H1 (cell line): Measurements from ENCODE around the gene CALD1. TPM values are rescaled to one million over a fixed set of nuclear protein-coding genes. Genes with fewer than 3 reads are reported as not detected.

ENCODE experiments used
- CTCF ChIA-PET: fragments of 300-600 bp; sonication (Branson Sonifier 250); formaldehyde crosslinking; loops from one replicate; lab custom pipeline; 2021; ENCODE audit not compliant: partially characterized antibody; lab: Charles Lee
- POLR2A ChIA-PET: fragments of 300-600 bp; sonication (Branson Sonifier 250); formaldehyde crosslinking; loops from one replicate; lab custom pipeline; 2021; ENCODE audit warnings: inconsistent platforms; ENCODE audit not compliant: partially characterized antibody; lab: Charles Lee
- DNase-seq, 2 experiments: peaks; one replicate each; pipeline versions ENCODE4 v3.0.0 to v3.0.0-alpha.2; 2010 to 2022; ENCODE audit warnings: low spot score in 2 of 2, low read depth in 1 of 2, mixed read lengths in 1 of 2
- FAIRE-seq: peaks from 2 replicates; lab custom pipeline; 2011; peaks lifted over from hg19 to GRCh38; lab: Jason Lieb, UNC
- H2AFZ ChIP-seq: 2 replicates; pipeline ENCODE4 v1.8.1; 2012; ENCODE audit warnings: low read length, inconsistent platforms
- H2AK5ac ChIP-seq: 2 replicates; pipeline ENCODE4 v1.6.1; 2013; ENCODE audit warnings: low read depth, low read length
- H2BK120ac ChIP-seq: replicated peaks from 2 replicates; pipeline ENCODE3; 2013; ENCODE audit warnings: low read depth, low read length, inconsistent platforms
- H2BK12ac ChIP-seq: 2 replicates; pipeline ENCODE4 v1.6.1; 2013; ENCODE audit warnings: low read depth, low read length
- H2BK15ac ChIP-seq: 2 replicates; pipeline ENCODE4 v1.6.1; 2013; ENCODE audit warnings: low read length
- H2BK20ac ChIP-seq: 2 replicates; pipeline ENCODE4 v1.6.1; 2013; ENCODE audit warnings: low read length
- H2BK5ac ChIP-seq: 2 replicates; pipeline ENCODE4 v1.6.1; 2013; ENCODE audit warnings: low read depth, low read length
- H3K14ac ChIP-seq: 2 replicates; pipeline ENCODE4 v1.6.1; 2013; ENCODE audit warnings: inconsistent platforms; ENCODE audit not compliant: insufficient read length
- H3K18ac ChIP-seq: 2 replicates; pipeline ENCODE4 v1.6.1; 2013; ENCODE audit warnings: low read length; ENCODE audit errors: extremely low read depth
- H3K23ac ChIP-seq: 2 replicates; pipeline ENCODE4 v1.6.1; 2013; ENCODE audit warnings: inconsistent platforms; ENCODE audit not compliant: insufficient read length
- H3K23me2 ChIP-seq: 2 replicates; pipeline ENCODE4 v1.6.1; 2013; ENCODE audit warnings: low read depth, low read length
- H3K27ac ChIP-seq: 2 replicates; pipeline ENCODE4 v1.6.1; 2011; ENCODE audit warnings: low read depth, low read length, inconsistent platforms
- H3K27me3 ChIP-seq, 4 experiments: replicated peaks in 1 of 4; 1 replicate in 1 of 4; 2 replicates in 3 of 4; pipeline versions ENCODE4 v1.6.1 to v1.8.1; 2011 to 2013; ENCODE audit warnings: low read length in 3 of 4, mild to moderate bottlenecking in 3 of 4, inconsistent platforms in 2 of 4, mixed read lengths in 2 of 4, moderate library complexity in 1 of 4; ENCODE audit not compliant: control insufficient read depth in 3 of 4, insufficient read depth in 3 of 4; ENCODE audit errors: extremely low read depth in 1 of 4
- H3K36me3 ChIP-seq, 4 experiments: 2 replicates each; pipeline versions ENCODE4 v1.6.1 to v1.8.1; 2011 to 2013; ENCODE audit warnings: mild to moderate bottlenecking in 4 of 4, low read length in 3 of 4, moderate library complexity in 2 of 4, control low read depth in 1 of 4, inconsistent platforms in 1 of 4; ENCODE audit not compliant: insufficient read depth in 4 of 4, control insufficient read depth in 2 of 4
- H3K4ac ChIP-seq: replicated peaks from 2 replicates; pipeline ENCODE3; 2013; ENCODE audit warnings: low read length, low read depth, mixed read lengths, inconsistent platforms; ENCODE audit not compliant: insufficient read length
- H3K4me1 ChIP-seq, 4 experiments: replicated peaks in 1 of 4; 1 replicate in 1 of 4; 2 replicates in 3 of 4; pipeline versions ENCODE4 v1.6.1 to v1.8.1; 2011 to 2013; ENCODE audit warnings: low read length in 3 of 4, inconsistent platforms in 2 of 4, mixed read lengths in 1 of 4; ENCODE audit not compliant: insufficient read depth in 4 of 4, control insufficient read depth in 3 of 4
- H3K4me2 ChIP-seq, 2 experiments: 2 replicates each; pipeline versions ENCODE4 v1.6.1 to v1.8.1; 2011 to 2013; ENCODE audit warnings: low read depth in 2 of 2, low read length in 2 of 2, control low read depth in 1 of 2, inconsistent platforms in 1 of 2, mild to moderate bottlenecking in 1 of 2; ENCODE audit not compliant: insufficient read depth in 1 of 2
- H3K4me3 ChIP-seq, 4 experiments: fragments of 200-600, 300-600 bp in 1 of 4; sonication (generic), shearing (Covaris generic), sonication (Bioruptor Twin) in 1 of 4; 2 replicates each; pipeline versions ENCODE4 v1.5.1 to v1.8.1; 2011 to 2016; ENCODE audit warnings: low read length in 4 of 4, low read depth in 3 of 4, control low read depth in 2 of 4, inconsistent platforms in 2 of 4, mild to moderate bottlenecking in 2 of 4, mixed read lengths in 1 of 4, moderate library complexity in 1 of 4; ENCODE audit not compliant: insufficient read depth in 2 of 4; ENCODE audit errors: extremely low read depth in 1 of 4
- H3K56ac ChIP-seq: replicated peaks from 2 replicates; pipeline ENCODE3; 2013; ENCODE audit warnings: low read depth, mild to moderate bottlenecking, mixed read lengths, low read length, inconsistent platforms; ENCODE audit not compliant: insufficient read length
- H3K79me1 ChIP-seq: 2 replicates; pipeline ENCODE4 v1.6.1; 2013; ENCODE audit warnings: low read depth, low read length, control low read depth
- H3K79me2 ChIP-seq, 2 experiments: 2 replicates each; pipeline versions ENCODE4 v1.6.1 to v1.8.1; 2012 to 2013; ENCODE audit warnings: low read length in 2 of 2, mild to moderate bottlenecking in 2 of 2, inconsistent platforms in 1 of 2; ENCODE audit not compliant: insufficient read depth in 2 of 2, control insufficient read depth in 1 of 2
- H3K9ac ChIP-seq, 4 experiments: replicated peaks in 1 of 4; 1 replicate in 1 of 4; 2 replicates in 3 of 4; pipeline versions ENCODE4 v1.6.1 to v1.8.1; 2011 to 2013; ENCODE audit warnings: low read depth in 3 of 4, low read length in 3 of 4, control low read depth in 2 of 4, mild to moderate bottlenecking in 2 of 4, moderate library complexity in 2 of 4, inconsistent platforms in 1 of 4; ENCODE audit errors: extremely low read depth in 1 of 4
- H3K9me3 ChIP-seq, 2 experiments: 2 replicates each; pipeline versions ENCODE4 v1.6.1 to v1.8.1; 2012 to 2013; ENCODE audit warnings: mild to moderate bottlenecking in 2 of 2, moderate library complexity in 2 of 2, control low read depth in 1 of 2, inconsistent platforms in 1 of 2, low read depth in 1 of 2, low read length in 1 of 2, mixed read lengths in 1 of 2; ENCODE audit not compliant: insufficient read depth in 2 of 2
- H4K20me1 ChIP-seq, 2 experiments: replicated peaks in 1 of 2; 2 replicates each; pipeline versions ENCODE3 to v1.8.1; 2011 to 2013; ENCODE audit warnings: inconsistent platforms in 2 of 2, low read length in 2 of 2, mild to moderate bottlenecking in 1 of 2; ENCODE audit not compliant: insufficient read depth in 2 of 2, control insufficient read depth in 1 of 2
- H4K5ac ChIP-seq: 2 replicates; pipeline ENCODE4 v1.6.1; 2013; ENCODE audit warnings: low read length, low read depth, mixed read lengths, inconsistent platforms; ENCODE audit not compliant: insufficient read length
- H4K8ac ChIP-seq: 2 replicates; pipeline ENCODE4 v1.8.0; 2013; ENCODE audit warnings: mild to moderate bottlenecking, moderate library complexity, low read length, inconsistent platforms; ENCODE audit not compliant: insufficient read depth; ENCODE audit errors: extremely low read depth
- H4K91ac ChIP-seq: replicated peaks from 2 replicates; pipeline ENCODE3; 2013; ENCODE audit warnings: low read length, mixed read lengths, inconsistent platforms; ENCODE audit not compliant: insufficient read length
- BACH1 ChIP-seq: IDR thresholded peaks from 2 replicates; pipeline ENCODE4 v1.6.1; 2012; ENCODE audit warnings: low read length, improper control_type of control experiment
- CBX5 ChIP-seq: fragments of 300-800, 300-1000 bp; sonication (generic); IDR thresholded peaks from 2 replicates; pipeline ENCODE4 v1.7.1; 2016; ENCODE audit warnings: antibody characterized with exemption, low read length, low read depth
- CEBPB ChIP-seq: IDR thresholded peaks from 2 replicates; pipeline ENCODE4 v1.6.1; 2012; ENCODE audit warnings: low read depth, low read length
- CTCF ChIP-seq, 3 experiments: IDR thresholded peaks; 1 replicate in 2 of 3; 2 replicates in 1 of 3; pipeline versions ENCODE4 v1.5.1 to v1.6.1; 2011; ENCODE audit warnings: low read length in 3 of 3, mild to moderate bottlenecking in 3 of 3, inconsistent platforms in 2 of 3, low read depth in 1 of 3, moderate library complexity in 1 of 3; ENCODE audit not compliant: insufficient read depth in 1 of 3; ENCODE audit errors: control extremely low read depth in 1 of 3
- E2F6 ChIP-seq: IDR thresholded peaks from 2 replicates; pipeline ENCODE4 v1.6.1; 2012; ENCODE audit warnings: inconsistent platforms
- KDM1A ChIP-seq: fragments of 200-600, 300-600 bp; sonication (generic); IDR thresholded peaks from 2 replicates; pipeline ENCODE4 v1.7.1; 2016; ENCODE audit warnings: mild to moderate bottlenecking, low read length, borderline replicate concordance
- POU5F1 ChIP-seq: IDR thresholded peaks from 2 replicates; pipeline ENCODE4 v1.6.1; 2011; ENCODE audit warnings: low read depth, mild to moderate bottlenecking, low read length, moderate library complexity
- RXRA ChIP-seq: IDR thresholded peaks from 2 replicates; pipeline ENCODE4 v1.6.1; 2011; ENCODE audit warnings: low read depth, mild to moderate bottlenecking, low read length, moderate library complexity; ENCODE audit not compliant: insufficient read depth
- SP4 ChIP-seq: IDR thresholded peaks from 2 replicates; pipeline ENCODE4 v1.6.1; 2012; ENCODE audit warnings: low read length, inconsistent platforms
- YY1 ChIP-seq: IDR thresholded peaks from 2 replicates; pipeline ENCODE4 v1.6.1; 2011; ENCODE audit warnings: low read depth, mild to moderate bottlenecking, low read length
- WGBS, 2 experiments: shearing (Covaris generic) in 1 of 2; methylation state at CpG; one replicate each; pipeline versions ENCODE4 v1.1.6 to v1.1.7; 2013 to 2015; ENCODE audit warnings: low lambda C conversion rate in 2 of 2, mixed read lengths in 2 of 2, inconsistent platforms in 1 of 2, low coverage in 1 of 2, missing lambda C conversion rate in 1 of 2; ENCODE audit not compliant: insufficient replicate concordance in 2 of 2, insufficient coverage in 1 of 2, insufficient read length in 1 of 2; ENCODE audit errors: extremely low coverage in 1 of 2, missing lambda C conversion rate in 1 of 2; 5-methylcytosine and 5-hydroxymethylcytosine counted together
- polyA plus RNA-seq, 7 experiments: library from polyadenylated mRNA; depleted of rRNA in 3 of 7; stranded (reverse) in 5 of 7; unstranded in 2 of 7; fragments of >200 nt in 5 of 7; fragments of 200-250 nt in 2 of 7; gene quantifications; 1 replicate in 5 of 7; 2 replicates in 1 of 7; 4 replicates in 1 of 7; pipeline versions ENCODE4 v1.2.1 to v1.2.3, GENCODE V29; 2011 to 2013; ENCODE audit warnings: missing spikeins in 2 of 7, mixed read lengths in 2 of 7
- total RNA-seq: library from RNA; stranded (reverse); fragmentation: NEBNext Ultra II Directional; extraction: Animal tissue kit (Norgen Biotek cat#: 25700); gene quantifications from 2 replicates; pipeline ENCODE4 v1.2.1, GENCODE V29; 2021

The CALD1 gene
- total and polyA plus RNA-seq, 2 of the 8 experiments (the other 6 are each of a cell fraction or from before 2014, with no cell fraction given) = 34.3 to 177 TPM

- Histone ChIP-seq H3K79me1 (no peaks in the 10 kb centered on the region), H2AK5ac (no peak overlapping the region; the same call in 1 of the 2 replicates), H3K36me3 (no peaks in the 10 kb centered on the region; a peak in 1 of 8 replicates), H3K27ac (no peak overlapping the region), H3K27me3 (no peaks in the 10 kb centered on the region), H4K20me1 (no peaks in the 10 kb centered on the region), H3K23ac (no peak overlapping the region), H2BK20ac (no peak overlapping the region), H3K9me3 (no peaks in the 10 kb centered on the region), H3K14ac (no peak overlapping the region), H2BK12ac (peak overlapping the region; percentile 30; the same call in 1 of the 2 replicates), H3K79me2 (no peaks in the 10 kb centered on the region), H3K4ac (no peak overlapping the region), H4K91ac (no peak overlapping the region), H2BK120ac (no peak overlapping the region), H3K9ac (no peak overlapping the region), H4K8ac (no peak overlapping the region), H3K4me1 (peaks cover 0 to 7% (median 4%) of the 10 kb centered on the region in 4 experiments; a peak in 3 of 7 replicates), H4K5ac (no peak overlapping the region), H2AFZ (0 out of 2 replicates have a peak overlapping the region, but pooled peaks have one; percentile 3), H2BK5ac (no peak overlapping the region), H3K18ac (0 out of 2 replicates have a peak overlapping the region, but pooled peaks have one; percentile 15), H3K4me3 (no peak overlapping the region), H3K56ac (no peak overlapping the region), H3K23me2 (no peaks in the 10 kb centered on the region; the same call in 1 of the 2 replicates), H2BK15ac (no peak overlapping the region), H3K4me2 (no peak overlapping the region)
- ChIA-PET POLR2A (no interaction called here), CTCF (interaction anchor here (1.6 to 15.4 kb wide), 2 partner anchors 14 to 53 kb away, joined by 4 to 249 read pairs; no protein-coding TSS in a partner anchor)
- DNase-seq (no peak), FAIRE-seq (no peak)
- 50% methylated on average over 2 of the region's 2 CpGs; no CpG with 5 or more reads in 1 of the 2 experiments for WGBS, 2 experiments
- TF ChIP-seq CBX5 = no peak
- TF ChIP-seq CTCF (IDR thresholded peaks at IDR 0.05; ENCODE audit: control extremely low read depth in 1 of 3, insufficient read depth in 1 of 3, low read depth in 1 of 3, low read length in 3 of 3) = no peak
- no peak for TF ChIP-seq SP4
- TF ChIP-seq YY1 = no peak
- no peak for TF ChIP-seq E2F6
- TF ChIP-seq CEBPB = no peak
- no peak for TF ChIP-seq BACH1
- TF ChIP-seq RXRA = no peak
- TF ChIP-seq KDM1A = no peak
- no peak for TF ChIP-seq POU5F1
Observed at GRCh38 chr7:134742688-134743350, 36.6 kb upstream of the CALD1 start.
